ENCODE data around the gene SH2D4B.

The SH2D4B gene

DNA sequence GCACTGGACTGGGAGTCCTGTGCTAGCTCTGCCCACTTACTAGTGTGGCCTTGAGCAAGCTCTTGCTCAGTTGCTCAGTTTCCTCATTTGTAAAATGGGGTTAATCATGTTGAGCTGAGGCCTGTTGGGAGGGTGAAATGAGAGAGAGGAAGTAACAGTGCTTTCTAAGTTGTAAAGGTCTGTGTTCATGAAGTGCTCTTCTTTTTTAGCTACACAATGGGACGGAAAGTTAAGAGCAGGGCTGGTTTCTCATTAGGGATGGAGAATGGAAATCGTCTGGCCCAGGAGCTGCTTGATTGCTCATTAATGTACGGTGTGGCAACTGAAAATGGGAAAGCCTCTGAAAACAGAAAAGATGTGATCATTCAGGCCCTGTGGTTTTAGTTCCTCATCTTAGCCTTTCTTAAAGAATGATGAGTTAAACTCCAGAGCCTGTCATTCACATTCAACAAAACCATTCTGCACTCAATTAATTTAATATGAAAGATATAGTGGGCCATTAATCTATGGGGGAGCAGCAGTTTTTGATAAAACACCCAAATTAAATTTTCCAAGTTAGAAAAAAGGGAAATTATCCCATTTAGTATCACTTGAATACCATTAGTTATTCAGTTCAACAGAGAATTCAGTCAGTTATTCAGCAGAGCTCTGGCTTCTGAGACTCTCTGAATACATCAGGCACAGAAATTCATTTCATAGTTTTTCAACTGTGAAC is 60.5 kb downstream of the SH2D4B start:
- no peak for DNase-seq

DNA sequence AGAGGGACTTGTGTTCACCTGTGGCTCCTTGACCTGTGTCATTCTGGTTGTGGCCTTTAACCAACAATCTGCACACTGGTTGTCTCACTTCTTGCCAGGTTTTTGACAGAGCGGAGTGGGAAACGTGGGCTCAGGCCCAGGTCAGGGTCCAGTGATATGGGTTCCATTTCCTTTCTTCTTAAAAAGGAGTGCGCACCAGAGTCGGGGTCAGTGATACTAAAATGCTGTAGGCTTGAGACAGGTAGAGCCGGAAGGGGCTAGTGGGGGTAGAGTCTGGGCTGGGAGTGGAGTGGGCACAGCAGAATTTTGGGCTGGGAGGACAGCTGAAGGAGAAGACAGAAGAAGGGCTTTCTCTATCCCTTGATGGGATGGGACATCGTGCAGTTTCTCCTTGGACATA is 61.2 kb downstream of the SH2D4B start:
- DNase-seq = no peak

DNA sequence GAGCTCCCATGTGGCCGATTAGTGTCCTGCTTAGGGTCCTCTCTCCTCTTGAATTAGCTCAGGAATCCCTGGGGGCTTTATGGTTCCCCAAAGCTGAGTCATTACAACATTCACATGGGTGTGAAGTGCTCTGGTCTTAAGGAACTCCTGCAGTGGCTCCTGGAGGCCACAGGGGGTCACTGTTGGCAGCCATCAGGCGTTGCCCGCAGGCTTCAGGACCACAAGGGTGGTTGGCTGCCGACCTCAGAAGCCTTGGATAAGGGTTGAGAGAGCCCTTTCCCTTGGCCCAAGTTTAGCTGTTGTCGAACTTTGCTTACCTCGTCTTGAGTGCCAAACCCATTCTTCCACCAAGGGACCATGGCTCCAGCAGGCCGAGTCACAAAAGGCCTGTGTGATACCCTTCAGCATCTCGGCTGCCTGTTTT is 61.7 kb downstream of the SH2D4B start:
- DNase-seq = peak; percentile 65

DNA sequence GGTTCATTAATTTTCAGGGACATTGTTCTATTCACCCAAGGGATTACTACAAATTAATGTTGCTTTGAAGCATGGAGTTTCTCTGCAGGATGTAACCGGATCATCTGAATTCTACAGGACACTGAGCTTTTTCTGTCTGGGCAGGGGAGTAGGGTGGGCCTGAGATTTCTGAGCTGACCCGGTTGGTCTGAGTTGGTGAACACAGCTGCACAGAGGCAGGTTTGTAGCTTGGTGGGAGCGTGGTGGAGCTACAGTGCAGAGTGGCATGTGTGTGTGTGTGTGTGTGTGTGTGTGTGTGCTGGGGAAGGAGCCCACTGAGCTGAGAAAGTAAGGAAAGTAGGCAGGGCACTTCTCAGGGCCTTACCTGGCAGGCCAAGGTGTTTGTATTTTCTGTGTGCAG is 62.6 kb downstream of the SH2D4B start:
- peak; percentile 24 for DNase-seq

DNA sequence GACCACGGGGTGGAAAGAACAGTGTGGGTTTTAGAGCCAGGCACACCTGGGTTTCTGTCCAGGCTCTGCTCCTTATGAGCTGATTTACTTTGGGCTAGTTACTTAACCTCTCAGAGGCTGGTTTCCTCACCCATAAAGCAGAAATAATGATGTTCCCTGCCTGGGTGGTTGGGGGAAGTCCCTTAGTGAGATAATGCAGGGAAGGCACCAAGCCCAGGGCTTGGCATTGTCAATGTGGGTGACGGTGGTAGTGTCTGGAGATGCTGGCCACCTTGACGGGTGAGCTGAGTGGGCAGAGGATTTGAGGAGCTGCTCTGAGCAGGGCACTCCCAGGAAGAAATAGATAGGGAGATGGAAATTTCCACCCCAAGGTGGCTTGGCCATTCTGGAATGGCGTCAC is 65.2 kb downstream of the SH2D4B start:
- DNase-seq = no peak

DNA sequence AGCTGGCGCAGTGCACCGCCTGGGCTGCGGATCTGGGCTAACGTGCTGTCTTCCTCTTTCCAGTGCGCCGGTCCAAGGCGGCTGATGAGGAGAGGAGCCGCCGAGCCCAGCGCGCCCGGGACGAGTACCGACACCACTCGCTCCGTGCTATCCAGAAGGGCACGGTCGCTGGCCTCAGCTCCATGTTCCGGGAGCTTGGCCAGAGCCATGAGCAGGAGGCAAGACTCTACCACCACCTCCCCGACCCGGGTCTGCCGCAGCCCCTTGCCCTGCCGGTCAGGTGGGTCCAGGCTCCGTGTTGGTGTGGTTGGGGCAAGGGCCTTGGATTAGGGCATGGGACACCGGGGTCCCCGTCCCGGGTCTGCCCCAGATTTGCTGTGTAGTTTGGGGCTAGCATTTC is 65.8 kb downstream of the SH2D4B start:
- no peak for DNase-seq

DNA sequence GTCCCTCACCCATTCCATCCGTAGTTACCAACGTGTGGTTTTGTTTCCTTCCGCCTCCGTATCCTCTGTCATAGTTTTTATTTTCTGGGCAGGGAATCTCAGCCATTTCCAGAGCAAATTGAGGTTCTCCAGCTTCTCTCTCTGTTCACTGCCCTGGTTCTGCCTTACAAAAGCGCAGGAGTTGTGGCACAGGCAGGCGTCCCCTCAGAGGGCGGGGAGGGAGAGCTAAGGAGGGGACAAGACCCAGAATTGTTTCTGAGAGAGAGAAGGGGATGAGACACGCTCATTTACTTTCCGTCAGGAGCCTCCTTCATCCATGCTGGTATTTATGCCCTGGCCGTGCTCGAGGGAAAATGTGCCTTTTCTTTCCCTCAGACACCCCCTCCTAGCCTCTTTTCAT is 71.0 kb downstream of the SH2D4B start:
- no peak for DNase-seq

DNA sequence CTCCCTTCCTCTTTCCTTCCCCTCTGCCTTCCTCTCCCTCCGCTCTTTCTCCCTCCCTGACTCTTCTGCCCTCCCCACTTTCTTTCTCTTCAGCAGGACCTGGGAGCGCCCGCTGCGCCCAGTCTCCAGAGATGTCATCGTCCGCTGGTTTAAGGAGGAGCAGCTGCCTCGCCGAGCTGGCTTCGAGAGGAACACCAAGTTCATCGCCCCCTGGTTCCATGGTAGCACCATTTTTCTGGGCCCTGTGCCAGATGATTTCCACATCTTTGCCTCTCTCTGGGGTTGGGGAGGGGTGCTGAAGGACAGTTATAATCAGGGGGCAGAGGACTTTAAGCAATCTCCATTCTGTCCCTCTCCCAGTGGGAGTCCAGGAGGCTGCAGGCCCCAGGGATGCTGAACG is 71.6 kb downstream of the SH2D4B start:
- no peak for DNase-seq

DNA sequence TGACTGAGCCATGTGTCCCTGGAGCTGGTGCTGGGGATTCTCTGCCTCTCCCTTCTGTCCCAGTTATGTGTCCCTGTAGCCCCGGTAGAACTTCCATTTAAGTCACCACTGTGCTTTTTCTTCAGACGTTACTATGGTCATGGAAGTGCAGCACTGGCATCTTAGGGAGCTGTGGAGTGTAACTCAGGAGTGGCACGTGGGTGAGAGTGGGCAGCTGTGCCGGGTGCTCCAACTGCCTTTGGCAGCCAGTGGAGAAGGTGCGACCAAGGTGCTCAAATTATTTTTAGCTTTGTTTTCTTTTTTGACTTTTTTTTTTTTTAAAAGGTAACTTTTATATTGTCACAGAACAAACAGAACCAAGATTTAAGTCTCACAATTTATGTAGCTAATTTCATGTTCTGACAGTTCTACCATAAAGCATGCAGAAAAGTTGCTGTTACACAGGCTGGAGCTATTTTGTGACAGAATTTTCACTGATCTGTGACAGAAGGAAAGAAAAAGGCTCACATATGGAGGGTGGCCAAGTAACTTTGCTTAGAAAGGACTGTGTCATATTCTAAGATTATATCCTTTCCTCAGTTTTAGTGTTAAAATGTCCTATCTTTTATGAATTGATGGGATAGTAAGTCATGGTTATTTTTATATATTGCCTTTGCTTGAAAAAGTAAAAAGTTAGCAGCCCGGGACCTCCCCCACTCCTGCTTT is 73.9 kb downstream of the SH2D4B start:
- DNase-seq = no peak

DNA sequence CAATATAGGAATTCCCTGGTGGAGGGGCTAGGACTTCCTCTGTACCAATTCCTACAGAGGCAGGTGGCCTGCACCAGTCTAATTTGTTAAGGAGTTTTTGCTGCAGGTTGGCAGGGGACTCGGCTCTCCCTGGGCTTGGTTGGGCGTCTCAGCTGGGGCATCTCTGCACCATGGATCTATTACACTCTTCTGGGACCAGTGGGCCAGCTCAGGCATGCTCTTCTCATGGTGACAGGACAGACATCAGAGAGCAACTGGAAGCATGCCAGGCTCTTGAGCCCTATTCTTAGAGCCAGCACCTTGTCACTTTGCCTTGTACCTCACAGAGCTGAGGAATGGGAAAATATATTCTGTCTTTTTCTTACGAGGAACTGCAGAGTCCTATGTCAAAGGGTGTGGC is 74.6 kb downstream of the SH2D4B start:
- no peak for DNase-seq

DNA sequence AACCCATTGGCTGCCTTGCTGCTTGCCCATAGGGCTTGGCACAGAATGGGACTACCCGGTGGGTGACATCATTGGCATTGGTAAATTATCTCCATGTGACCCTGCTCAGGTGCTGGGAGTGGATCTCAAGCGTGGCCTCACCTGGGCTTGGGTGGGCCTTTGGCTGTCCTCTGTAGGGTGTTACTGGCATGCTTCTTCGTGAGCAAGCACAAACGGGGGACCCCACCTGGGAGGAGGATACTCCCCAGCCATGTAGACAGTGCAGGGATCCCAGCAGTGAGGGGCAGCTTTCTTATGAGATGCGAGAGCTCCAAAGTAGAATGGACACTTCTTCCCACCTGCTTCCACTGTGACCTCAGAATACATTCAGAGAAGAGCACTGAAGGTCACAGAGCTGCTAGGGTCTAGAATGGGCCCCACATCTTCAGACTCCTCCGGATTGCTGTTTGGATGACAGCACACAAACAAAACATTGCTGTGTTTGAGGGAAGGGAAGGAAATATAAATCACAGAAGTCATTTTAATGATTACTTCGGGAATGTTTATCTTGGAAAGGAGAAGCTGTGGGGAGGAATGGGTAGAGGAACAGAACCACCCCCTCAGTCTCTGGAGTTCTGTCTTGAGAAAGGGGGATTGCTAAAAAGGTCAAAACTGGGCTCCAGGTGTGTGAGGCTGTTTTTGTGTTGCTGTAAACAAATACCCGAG is 75.9 kb downstream of the SH2D4B start:
- DNase-seq = no peak

DNA sequence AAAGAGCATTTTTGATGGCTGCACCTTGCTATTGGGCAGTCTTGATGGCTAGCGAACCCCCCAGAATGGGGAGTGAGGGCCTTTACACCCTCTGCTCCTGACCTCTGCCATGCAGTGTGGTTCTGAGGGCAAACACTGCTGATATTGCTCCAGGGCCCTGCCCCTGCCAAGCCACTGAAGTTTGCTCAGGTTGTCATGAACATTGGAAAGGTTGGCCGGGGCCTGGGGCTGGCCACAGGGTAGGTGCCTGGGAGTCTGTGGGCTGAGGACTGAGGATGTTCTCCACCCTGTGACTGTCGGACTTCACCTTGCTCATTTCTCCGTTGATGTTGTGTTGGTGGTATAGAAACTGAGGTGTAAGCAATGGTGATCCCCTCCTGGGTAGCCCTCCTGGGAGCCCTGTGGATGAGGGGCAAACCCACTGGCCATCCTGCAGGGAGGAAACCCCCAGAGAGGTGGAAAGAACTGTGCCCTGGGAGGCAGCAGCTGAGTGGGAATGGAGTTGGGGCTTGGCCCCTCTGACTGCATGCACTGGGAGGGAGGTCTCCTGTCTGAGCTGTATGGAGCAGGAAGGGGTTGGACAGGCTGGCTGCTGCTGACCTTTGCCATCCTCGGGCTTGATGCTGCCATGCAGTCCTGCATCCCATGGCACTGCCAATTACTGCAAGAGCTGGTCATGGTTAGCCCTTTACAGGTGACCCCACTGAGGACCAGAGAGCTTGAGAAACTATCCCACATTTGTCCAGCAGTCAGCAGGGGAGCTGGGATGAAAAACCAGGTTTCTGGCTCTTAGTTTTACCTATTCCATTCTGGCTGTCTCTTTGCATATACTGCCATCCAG is 77.1 kb downstream of the SH2D4B start:
- DNase-seq = no peak

DNA sequence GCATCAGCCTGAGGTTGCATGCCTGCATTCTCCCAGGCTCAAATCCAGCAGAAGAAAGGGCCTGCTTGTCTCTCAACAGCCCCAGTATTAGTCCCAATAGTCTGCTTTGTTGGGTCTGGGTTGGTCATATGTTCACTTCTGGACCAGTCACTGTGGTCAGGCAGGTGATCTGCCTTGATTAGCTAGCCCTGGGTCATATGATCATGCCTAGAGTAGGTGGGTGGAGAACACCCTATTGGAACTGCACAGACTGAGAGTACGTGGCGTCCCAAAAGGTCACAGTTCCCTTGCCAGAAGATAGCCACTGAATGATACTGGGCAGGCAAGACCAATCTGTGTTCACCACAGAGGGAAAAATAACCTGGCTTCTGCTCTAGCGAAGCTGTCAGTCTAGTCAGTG is 80.1 kb downstream of the SH2D4B start:
- no peak for DNase-seq

DNA sequence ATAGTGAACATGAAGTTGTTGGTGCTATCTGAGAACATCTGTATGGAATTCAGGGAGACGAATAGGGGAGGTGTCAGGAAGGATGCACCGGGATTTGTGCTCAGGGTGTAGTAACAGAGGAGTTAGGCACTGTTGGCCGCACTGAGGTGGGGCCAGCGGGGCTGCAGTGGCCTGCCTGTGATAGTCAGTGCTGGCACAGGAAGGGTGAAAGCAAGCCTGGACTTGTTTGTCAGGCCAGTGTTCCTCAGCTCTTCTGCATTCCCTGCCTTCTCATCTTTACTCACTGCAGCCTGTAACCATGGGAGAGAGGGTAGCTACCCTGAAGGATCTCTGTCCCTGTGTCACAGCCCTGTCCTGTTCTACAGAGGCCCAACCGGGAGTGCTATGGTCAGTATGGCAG is 81.3 kb downstream of the SH2D4B start:
- DNase-seq = no peak

DNA sequence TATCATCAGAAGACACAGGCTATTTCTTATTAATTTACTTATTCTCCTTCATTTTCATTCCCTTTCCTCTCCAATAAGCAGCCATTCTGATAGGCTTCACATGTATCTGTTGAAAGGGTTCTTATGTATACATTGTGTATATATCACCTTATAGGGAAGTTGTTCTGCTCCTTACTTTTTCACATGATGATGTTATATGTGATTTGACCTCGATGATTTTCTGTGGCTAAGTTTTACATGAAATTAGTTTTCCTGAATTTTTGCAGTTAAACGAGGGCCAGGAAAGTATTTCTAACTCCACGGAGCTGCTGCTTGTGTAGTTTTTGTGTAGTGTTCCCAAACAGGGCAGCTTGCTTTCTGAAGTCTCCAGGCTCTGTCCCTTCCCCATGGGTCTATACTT is 84.5 kb downstream of the SH2D4B start:
- no peak for DNase-seq

DNA sequence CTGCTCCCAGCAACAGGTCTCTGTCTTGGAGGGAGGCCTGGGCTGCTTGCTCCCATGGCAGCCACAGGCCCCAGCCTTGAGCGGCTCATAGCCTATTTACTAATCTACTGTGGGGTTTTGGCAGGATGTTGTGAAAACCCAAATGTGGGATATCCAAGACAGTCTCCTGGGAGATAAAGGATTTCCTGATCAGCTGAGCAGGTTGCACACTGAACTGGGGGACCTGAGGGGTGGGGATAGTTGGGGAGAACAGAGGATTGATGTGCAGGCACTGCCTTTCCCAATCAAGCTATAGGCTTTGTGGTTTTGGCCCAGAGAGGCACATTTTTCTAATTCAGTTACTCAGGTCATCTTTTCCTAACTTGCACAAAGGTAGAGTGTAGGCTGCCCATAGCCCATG is 92.6 kb downstream of the SH2D4B start:
- DNase-seq = no peak

DNA sequence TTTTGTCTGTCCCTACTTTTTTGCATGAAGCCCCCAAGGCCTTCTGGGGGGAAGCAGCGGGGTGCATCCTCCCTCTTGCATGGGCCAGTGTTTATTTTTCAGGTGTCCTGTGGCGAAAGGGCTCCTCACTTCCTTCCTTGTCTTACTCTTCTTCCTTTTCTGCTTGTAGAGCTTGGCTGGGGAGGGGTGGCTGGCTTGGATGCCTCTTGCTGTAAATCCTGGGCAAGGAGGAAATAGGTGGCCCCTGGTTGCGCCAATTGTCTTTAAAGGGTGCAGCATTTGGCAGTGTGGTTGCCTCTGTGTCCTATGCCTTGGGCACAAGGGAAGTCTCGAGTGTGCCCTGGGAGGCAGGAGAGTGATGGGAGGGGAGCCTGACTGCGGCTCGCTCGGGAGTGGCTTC is 95.0 kb downstream of the SH2D4B start:
- DNase-seq = no peak

DNA sequence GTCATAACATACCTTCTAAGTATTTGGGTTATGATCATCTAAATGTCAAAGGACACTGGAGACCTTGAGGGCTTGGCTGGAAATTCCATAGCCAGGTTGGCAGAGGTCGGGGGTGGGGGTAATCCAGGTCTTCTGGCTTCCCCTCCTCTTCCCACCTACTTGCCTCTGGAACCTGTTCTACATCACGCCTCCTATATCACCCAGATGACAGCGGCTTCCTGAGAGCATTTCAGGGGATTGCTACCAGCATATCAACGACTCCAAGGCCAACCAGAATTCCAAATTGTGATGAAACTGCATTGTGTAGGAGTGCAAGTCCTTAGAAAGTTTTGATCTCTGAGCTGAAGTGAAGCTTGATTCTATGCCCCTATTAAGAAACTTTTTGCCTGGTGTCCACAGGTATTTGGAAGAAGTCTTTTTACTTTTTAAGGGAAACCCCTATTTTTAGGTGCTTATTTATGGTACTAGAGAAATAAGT is 95.7 kb downstream of the SH2D4B start:
- DNase-seq = no peak

DNA sequence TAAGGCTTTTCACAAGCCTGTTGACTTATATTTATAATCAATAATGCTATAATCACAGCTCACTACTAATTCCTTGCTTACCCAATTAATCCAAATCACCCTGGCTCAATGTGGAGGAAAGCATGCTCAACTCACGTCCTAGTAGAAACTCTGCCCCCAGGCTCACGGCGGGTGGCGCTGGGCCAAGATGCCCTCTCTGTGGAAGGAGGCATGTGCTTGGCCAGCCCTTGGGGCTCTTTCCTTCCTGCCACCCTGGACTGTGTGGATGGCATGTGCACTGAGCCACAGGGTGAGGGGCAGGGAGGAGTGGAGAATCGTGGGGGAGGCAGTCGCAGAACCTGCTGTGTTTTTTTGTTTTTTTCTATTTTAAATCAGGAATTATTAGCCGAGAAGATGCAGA is 96.2 kb downstream of the SH2D4B start:
- no peak for DNase-seq

DNA sequence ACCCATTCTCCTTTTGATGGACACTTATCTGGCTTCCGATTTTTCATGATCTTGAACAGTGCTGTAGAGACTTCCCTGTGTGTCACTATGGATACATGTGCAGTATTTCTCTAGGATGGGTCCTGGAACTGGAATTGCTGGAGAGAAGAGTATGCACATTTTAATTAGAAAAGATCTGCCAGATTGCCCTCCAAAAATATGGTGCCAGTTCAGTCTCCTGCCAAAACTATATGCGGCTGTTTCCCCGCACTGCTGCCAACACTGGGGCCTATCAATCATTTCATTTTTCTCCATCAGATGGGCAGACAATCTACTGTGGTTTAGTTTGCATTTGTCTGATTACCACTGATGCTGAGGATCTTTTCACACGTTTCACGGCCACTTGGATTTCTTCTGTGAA is 105.0 kb downstream of the SH2D4B start:
- DNase-seq = no peak

DNA sequence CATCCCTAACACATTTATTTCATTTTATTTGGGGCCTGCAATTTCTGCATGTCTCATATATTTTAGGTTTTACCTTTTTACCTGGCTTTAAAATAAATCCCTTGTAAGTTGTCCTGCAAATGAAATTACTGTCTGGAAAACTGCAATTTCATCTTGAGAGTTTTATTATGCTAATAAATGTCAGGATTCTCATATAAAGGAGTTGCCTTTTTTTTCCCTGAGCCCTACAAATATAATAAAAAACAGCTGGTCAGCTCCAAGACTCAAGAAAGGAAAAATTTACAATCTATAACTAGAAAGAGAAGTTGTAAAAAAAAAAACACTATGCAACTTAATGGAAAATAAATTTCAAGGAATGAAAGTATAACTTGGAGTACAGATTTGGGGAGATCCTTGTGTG is 108.7 kb downstream of the SH2D4B start:
- no peak for DNase-seq

DNA sequence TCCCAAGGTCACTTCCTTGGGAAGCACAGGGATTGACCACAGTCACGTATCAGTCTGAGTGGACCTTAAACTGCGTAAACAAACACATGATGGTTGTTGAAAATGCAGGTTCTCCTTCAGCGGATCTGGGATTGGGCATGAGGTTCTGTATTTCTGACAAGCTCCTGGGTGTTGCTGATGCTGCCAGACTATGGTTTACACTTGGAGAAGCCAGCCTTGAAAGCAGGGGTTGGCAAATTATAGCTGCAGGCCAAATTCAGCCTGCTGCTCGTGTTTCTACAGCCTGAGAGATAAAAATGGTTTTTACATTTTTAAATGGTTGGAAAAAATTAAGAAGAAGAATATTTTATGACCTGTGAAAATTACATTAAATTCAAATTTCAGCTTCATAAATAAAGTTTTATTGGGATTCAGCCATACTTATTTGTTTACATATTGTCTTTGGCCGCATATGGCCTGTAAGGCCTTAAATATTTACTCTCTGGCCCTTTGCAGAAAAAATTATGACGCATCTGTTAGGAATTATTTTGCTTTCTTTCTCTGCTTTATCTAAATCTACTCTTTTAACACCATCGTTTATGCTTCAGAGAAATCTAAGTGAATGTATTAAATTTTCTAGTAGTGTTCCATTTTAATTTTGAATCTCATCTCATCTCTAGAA is 109.6 kb downstream of the SH2D4B start:
- no peak for DNase-seq

DNA sequence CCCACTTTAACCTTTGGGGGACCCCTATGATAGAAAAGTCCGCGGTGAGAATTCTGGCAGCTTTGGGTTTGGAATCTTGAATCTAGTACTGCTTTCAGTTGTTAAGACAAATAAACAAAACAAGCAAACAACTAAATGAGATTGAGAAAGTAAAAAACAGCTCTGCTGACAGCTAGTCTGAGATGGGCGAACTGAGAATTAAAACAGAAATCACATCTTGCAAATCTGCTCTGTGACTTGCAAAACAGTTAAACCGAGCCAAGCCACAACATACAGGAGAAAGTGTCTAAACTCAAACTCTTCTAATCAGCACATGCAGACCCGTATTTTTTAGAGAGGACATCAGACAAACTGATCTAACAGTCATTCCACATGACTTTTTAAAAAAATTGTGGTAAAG is 110.4 kb downstream of the SH2D4B start:
- no peak for DNase-seq

All from eye (tissue), 1 donor.